HG03378 (cell line): ENCODE results near the gene PDK3.

Source experiments
- ATAC-seq: cut with Tn5 transposase; IDR thresholded peaks from one replicate; pipeline ENCODE4 v1.9.1; 2021; ENCODE audit warnings: mild to moderate bottlenecking, moderate library complexity; ENCODE audit not compliant: unreplicated experiment

The PDK3 gene

DNA sequence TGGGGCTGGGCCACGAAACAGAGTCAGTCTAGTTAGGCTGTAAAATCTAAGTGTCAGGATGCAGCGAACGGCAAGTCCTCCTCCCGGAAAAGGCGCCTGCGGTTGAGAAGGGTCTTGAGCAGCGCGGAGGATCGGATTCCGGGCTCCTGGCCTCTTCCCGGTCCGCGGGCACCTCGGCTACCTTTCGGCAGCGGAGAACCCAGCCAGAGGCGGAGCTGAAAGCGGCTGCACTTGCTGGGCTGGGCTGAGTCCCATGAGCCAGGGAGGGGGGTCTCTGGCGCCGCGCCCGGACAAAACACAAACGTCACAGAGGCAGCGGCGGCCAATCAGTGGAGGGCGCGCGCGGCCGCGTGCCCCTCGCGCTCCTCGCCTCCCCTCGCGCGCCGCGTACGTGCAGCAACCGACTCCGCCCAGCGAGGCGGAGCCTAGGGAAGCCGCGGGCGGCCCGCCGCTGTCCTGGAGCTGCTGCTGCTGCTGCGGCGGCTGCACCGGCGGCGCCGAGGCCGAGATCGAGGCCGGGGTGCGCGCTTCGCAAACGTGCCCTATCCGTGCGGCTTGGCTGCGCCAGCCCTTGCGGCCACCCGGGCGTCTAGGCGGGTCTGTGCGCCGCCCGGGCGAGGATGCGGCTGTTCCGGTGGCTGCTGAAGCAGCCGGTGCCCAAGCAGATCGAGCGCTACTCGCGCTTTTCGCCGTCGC is at the start of gene PDK3:
PDK3 (plus strand) TSS at position 451 of the 696 bp plus-strand sequence; CDS start at position 621, 170 bp downstream.
- peak; percentile 90 for ATAC-seq

DNA sequence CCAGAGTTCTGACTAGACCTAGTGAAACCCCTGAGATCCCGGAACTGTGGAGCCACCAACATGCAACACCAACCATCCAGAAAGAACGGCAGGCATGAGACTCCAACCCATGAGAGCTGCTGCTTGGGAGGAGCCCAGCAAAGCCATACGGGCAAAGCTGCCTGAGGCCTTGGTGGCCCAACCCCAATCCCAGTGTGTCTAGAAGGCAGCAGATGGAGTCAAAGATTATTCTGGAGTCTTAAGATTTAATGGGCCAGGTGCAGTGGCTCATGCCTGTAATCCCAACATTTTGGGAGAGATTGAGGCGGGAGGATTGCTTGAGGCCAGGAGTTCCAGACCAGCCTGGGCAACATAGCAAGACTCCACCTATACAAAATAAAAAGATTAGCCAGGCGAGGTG is 49.2 kb upstream of the PDK3 start:
- no peak for ATAC-seq

DNA sequence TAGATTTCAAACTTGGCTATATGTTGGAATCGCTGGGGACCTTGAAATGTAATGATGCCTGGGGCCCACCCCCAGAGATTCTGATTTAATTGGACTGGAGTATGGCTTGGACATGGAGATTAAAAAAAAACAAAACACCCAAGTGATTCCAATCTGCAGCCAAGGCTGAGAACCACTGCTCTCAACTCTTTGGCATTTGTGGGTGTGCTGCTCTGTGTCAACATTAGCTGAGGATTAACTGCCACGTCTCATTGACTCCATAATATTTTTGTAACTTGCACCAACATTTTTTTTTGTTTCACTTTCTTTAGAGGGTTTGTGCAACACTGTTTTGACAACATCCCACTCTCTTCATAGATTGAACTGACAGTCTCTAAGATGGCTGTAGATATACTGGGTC is 41.1 kb upstream of the PDK3 start:
- ATAC-seq: no peak

DNA sequence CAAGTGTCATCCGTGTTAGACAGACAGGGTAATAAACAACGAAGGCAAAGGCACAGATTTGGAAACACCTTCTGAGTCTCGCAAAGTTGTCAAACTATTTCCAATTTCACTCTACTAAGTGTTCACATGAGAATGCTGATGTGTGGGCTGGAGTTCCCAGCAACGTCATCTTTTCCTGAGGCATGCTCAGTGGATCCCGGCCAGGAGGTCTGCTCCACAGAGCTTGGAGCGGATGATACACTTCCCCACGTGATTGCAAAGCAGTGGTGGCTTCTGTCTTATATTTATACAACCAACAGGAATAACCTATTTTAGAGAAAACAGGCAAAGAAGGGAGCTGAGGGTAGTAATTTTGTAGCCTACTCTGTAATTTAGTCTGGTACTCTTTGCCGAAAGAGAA is 40.1 kb upstream of the PDK3 start:
- no peak for ATAC-seq

DNA sequence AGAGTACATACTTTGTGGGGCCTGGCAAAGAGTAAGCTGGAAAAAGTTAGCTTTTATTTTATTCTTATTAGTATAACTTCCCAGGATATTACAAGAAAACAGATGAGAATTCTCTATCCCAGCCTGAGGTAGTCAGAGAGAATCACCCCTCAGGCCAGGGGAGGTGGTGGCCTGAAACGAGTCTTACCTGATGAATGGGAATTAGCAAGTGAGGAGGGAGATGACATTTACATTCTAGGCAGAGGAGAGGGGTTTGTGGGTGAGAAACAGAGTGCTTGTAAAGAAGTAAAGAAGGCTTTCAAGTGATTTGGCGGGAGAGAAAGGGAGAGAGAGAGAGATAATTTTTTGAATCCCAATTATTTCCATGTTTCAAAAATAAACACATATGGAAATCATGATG is 39.3 kb upstream of the PDK3 start:
- ATAC-seq: no peak

DNA sequence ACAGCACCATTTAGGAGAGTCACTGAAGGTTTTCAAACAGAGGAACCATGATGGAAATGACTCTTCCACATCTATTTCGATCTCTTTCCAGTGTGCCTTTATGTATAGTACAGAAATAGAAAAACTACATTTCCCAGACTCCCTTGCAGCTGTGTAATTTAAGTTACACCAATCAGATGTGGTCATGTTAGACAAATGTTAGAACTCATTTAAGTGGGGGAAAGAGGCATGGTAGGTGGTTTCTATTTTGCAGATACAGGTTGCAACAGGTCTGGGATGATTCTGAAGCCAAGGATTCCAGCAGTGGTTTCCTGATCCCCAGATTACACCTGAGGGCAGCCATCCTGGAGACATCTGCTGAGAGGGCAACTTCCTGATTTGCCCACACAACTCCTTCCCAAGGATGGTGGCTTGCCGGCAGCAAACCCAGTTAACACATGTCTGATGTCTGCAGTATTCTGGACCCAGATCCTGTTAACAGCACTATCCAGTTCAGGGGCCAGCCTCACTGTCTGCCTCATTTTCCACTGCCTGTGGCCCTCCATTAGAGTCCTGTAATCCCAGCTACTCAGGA is 38.7 kb upstream of the PDK3 start:
- no peak for ATAC-seq

DNA sequence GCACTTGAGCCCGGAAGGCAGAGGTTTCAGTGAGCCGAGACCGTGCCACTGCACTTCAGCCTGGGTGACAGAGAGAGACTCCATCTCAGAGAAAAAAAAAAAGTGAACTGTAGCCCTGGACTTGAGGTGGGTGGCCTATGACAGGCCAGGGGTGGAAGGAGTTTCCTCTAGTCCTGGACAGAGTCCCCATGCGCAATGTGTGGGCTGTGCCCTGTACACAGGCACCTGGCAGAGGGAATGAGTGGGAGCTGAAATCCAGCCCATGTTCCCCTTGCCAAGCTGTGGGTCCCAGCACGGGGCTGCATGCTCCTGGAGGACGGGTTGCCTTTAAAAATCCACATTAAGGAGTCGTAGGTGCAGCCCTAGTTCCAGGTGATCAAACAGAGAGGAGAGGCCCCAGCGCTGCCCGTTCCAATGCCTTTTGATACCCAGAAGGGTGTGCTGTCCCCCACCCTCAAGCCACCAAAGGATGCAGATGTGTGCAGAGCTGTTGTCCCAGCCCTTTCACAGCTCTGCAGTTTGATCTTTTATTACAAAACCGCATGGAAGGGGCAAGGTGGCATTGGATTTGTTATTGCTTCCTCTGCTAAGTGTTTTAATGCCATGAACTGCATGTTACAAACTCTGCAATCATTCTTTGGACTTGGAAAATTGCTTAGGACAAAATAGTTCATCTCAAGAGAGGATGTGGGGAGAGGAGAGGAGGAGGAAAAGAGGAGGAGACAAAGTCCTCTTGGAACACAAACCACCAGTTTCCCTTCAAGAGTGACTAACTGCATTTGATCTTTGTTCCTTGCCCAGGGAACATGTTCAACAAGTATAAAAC is 38.0 kb upstream of the PDK3 start:
- ATAC-seq: no peak

DNA sequence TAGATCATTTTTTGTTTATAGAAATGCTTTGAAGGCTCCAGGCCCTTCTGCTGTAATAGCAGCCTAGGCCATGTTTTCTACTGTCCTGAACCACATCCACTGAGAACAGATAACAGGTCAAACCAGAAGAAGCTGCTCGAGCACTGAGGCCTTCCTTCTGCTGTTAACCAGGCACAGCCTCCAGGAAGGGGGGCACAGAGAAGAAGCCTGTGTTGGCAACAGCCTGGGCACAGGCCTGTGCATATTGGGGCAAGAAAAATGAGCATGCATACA is 37.4 kb upstream of the PDK3 start:
- ATAC-seq: no peak

DNA sequence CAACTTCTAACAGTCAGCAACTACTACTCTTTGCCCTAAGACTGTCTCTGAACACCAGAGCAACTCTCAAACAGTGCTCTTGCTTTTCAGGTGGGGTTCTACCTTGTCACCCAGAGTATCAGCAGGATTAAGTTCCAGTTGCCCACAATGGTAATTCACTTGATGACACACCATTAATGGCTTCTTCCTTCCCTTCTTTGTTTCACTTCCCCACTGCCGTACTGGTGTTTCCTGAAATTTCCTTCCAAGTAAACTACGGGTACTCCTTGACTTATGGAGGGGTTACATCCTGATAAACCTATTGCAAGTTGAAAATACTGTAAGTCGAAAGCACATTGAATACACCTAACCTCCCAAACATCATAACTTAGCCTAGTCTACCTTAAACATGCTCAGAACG is 36.6 kb upstream of the PDK3 start:
- no peak for ATAC-seq

DNA sequence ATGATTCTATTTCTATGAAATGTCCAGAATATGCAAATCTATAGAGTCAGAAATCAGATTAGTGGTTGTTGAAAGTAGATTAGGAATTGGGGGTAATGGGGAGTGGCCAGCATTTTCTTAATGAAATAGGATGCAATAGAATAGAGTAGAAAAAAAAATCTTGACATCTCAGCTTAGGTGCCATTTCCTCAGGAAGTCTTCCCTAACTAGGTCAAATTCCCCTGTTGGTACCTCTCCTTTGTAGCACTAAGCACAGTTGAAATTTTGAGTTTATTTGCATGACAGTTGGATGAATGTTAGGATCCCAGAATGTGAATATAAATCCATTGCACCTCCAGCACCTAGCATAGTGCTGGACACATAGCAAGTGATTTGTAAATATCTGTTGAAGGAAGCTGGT is 30.0 kb upstream of the PDK3 start:
- no peak for ATAC-seq

DNA sequence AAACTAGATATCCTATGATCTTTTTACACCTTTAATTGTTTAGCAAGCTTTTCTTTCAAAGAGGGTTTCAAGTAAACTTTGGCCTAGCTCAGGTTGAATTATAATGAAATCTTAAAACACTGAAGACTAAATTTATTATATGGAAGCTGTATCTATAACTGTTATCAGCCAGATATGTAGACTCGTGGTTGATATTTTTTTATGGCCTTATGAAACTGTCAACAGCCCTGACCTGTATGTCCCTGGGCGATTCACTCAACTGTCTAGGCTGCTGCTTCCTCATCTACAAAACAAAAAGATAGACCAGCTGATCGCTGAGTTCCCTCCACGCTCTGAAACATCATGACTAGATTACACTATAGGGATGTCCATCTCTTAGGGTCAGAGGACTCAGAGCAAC is 21.2 kb upstream of the PDK3 start:
- no peak for ATAC-seq

DNA sequence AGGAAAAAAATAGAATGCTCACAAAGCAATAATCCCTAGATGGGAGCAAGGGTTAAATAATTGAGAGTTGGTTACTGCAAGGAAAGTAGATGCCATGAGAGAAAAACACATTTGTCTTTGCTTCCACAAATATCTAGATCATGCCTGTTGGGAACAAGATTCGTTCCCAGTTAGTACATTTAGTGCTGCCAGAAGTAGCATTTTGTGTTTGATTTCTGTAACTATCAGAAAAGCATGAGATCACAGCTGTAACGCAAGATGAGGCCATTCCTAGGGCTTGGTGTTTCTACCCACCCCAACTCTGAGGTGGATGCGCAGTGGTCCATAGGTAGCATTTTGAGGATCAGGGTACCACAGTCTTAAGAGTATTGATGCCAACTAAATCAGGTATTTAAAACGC is 20.4 kb upstream of the PDK3 start:
- no peak for ATAC-seq

DNA sequence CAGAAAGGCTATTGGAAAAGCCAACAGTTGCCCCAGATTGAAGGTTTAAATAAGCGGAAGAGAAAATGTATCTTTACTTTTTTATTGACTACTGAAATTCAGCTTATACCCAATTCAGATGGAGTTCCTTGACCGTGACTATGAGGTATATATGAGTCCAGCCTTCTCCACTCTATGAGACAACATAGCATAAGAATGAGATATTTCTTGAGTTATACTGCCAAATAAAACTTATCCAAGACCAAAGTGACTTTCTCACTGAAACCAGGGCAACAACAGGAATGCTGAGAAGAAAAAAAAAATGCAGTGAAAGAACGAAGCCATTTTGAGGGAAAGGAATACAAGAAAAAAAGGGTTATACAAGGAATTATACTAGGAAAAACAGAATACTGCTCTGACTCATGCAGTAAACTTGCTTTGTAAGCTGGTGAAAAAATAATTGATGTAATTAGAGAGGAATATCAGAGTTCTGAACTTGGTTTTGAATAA is 16.3 kb upstream of the PDK3 start:
- ATAC-seq: no peak

DNA sequence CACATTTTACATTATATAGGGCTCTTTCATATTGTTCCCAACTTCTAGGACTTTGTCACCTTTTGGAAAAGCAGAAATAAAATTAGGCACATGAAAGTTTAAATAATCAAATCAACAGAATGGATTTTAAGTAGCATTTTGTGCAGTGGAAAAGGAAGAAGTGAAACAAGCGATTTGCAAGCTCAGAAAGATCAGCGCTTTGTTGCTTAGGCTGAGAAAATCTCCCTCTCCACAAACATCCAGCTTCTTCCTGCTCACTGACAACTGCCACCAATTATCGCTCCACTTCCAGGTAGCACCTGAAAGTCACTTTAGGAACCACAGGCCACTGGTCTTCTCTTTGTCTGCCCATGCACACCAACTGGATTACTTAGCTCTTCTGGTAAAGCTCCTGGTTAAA is 2.0 kb upstream of the PDK3 start:
- ATAC-seq: no peak

DNA sequence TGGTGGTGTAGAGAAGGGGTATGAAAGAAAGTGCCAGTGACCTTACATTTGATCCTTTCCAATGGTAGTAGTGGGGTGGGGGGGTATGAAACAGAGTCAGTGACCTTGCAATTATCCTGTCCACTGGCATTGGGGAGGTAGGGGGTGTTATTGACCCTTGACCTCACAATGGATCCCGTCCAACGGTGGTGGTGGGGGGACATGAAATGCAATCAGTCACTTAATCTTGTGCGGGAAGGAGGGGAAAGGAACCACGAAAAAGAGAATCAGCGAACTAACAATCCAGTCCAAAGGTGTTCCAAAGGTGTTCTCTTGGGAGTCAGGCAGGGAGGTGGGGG is 619 bp upstream of the PDK3 start:
- ATAC-seq: no peak

DNA sequence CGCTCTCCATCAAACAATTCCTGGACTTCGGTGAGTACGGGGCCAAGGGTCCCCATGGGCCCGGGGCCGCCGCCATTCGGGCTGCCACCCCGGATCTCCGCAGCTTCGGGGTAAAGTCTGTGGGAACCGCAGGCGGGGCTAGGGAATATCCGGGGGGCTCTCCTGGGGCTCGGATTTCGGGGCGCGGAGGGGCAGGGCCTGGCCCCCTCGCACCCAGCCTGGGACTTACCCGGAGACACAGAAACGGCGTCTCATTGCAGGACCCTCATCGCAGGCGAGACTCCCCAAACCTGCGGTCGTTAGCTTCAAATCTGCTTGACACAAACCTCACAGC is 413 bp downstream of the PDK3 start:
- ATAC-seq: peak; percentile 8

DNA sequence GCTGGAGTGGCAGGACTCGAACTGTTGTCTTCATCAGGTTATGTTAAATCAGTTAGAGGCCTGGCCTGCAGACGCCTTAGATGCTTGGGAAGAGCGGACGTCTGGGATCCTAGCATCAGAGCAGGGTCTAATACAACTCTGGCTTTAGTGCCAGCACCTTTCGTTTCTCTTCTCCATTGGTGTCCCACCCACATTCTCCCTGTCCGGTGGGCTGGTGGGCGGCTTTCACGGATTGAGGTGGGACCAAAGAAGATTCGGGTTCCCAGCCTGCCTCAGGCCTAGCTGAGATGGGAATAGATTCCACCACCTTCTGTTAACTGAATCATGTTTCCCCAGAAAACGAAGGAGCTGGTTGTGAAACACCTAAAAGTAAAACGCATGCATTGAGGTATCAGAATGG is 939 bp downstream of the PDK3 start:
- no peak for ATAC-seq

DNA sequence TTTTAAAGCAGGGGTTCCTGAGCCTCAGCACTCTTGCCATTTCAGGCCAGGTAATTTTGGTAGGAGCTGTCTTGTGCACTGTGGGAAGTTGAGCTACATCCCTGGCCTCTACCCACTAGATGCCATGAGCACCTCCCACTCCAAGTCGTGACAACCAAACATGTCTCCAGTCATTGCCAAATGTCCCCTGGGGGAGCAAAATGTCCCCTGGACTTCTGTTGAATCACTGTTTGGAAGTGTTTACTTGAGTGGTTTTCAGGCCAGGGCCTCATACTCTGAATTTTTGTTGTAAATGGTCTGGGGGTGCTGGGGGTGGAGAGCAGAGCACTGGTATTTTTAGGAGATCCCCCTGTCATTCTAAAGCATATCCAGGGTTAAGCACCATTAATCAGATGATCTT is 3.2 kb downstream of the PDK3 start:
- no peak for ATAC-seq

DNA sequence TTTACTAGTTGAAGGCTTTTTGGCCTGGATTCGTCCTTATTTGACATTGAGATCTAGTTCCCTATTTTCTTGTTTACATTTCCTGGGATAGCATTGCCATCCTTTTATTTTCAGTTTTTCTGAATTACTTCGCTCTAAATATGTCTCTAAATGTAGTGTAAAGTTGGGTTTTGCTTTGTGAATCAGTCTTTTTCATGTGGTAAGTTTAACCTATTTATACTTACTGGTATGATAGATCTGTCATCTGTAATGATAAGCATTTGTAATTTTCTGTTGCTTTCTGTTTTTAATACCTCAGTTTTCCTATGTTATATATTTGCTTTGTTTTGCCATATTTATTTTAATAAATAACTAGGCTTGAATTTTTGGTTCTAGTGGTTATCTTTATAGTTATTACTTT is 6.7 kb downstream of the PDK3 start:
- no peak for ATAC-seq

DNA sequence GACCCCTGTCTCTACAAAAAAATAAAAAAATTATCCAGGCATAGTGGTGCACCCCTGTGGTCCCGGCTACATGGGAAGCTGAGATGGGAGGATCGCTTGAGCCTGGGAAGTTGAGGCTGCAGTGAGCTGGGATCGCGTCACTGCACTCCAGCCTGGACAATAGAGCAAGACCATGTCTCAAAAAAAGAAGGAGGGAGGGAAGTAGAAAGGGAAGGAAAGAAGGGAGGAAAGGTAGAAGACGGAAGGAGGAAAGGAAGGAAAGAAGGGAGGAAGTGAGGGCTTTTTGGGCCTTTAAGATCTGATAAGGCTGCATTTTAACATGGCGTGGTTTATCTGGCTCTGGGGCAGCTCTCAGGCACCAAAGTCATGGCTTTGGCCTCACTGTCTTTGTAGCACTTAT is 10.4 kb downstream of the PDK3 start:
- no peak for ATAC-seq

DNA sequence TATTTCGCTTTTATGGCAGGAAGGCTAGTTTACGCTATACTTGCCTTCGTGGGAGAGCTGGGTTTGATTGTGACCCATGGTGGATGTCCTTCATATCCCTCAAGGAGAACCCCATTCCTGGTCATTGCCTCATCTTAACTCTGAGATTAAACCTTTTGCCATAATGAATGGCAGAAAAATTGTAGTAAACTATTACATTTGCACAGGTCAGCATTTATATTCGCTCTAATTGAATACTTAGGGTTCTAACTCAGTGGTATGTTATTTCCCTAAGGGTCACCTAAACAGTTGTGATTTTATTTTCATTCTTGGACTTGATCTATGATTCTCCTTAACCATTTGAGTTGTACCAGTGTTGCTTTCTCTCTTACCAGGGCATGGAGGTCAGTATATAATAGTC is 13.4 kb downstream of the PDK3 start:
- no peak for ATAC-seq

DNA sequence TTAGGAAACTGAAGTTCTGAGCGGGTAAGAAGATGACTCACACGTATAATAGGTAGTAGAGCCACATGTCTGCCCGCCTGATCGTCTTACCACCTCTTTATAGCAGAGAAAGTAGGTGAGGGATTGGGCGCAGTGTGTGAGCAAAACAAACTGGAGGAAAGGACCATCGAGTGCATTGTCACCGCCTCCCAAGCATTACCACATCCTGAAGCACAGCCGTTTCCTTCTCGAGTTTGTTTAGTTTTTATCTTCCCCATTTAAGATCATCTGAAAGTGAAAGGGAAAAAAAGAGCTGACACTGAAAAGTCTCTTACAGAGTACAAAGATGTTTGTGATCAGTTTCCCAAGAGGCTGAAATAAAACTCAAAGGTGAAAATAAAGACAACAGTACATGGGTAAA is 14.8 kb downstream of the PDK3 start:
- ATAC-seq: peak; percentile 91
